Measurements from ENCODE around the gene ARNT2. TPM values are rescaled to one million over a fixed set of nuclear protein-coding genes. Genes with fewer than 3 reads are reported as not detected.

Gene ARNT2
- total RNA-seq, 1 experiment from 2014 or later: not detected

DNA sequence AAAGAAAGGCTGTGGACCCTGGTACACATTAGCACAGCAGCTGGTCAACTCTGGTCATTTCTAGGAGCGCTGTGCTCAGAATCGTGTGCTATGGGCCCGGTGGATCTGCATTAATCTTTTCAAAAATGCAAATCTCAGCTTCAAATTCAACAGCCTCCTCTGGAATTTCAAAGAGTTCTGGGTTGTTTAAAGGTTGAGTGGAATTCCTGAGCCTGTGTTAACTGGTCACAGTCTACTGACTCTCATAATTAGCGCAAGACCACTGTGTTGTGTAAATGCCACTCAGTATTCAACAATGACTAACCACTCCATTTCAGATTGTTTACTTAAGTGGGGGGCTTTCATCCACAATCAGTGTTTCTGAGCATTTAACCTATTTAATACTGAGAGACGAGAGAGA is 2.7 kb upstream of the ARNT2 start:
- H3K4me3 ChIP-seq (ENCODE audit: low read length): no peak overlapping the region
- H3K4me1 ChIP-seq (ENCODE audit: low read length): no peaks in the 10 kb centered on the region
- H3K4me2 ChIP-seq (ENCODE audit: low read depth, low read length, poor library complexity, severe bottlenecking): no peak overlapping the region
- H3K27ac ChIP-seq (ENCODE audit: low read length): no peak overlapping the region
- H3K36me3 ChIP-seq (ENCODE audit: insufficient read depth, low read length): no peaks in the 10 kb centered on the region
- H3K9me2 ChIP-seq (replicated peaks; ENCODE audit: insufficient read depth, low read length): no peaks in the 10 kb centered on the region
- H3K27me3 ChIP-seq (ENCODE audit: low read length): no peaks in the 10 kb centered on the region
- H3K9me3 ChIP-seq (ENCODE audit: low read length): no peaks in the 10 kb centered on the region
- no peak overlapping the region for H3K9ac ChIP-seq (ENCODE audit: low read length)
- H4K20me1 ChIP-seq (ENCODE audit: insufficient read depth, low read depth, low read length): no peaks in the 10 kb centered on the region
- no peaks in the 10 kb centered on the region for H3K79me2 ChIP-seq (ENCODE audit: low read length)
- H2AFZ ChIP-seq (ENCODE audit: low read length): no peak overlapping the region
- no peak for DNase-seq

DNA sequence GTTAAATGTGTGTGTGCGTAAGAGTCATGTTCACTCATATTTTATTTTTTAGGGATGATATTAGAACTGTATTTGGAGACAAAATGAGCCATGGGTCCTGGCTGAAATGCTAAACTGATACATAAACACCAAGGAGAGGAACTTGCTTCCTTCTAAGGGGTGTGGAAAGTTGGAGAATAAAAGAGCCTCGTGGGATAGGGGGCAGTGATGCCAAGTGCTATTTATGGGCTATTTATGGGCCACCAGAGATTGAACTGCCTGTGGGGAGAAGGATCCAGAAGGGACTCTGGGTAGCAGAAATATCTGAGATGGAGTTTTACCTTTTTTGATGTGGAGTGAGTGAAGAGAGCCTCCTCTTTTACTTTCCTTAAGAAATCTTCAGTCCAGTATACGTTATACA is 1.8 kb upstream of the ARNT2 start:
- no peak for DNase-seq
- H2AFZ ChIP-seq (ENCODE audit: low read length): no peak overlapping the region
- no peaks in the 10 kb centered on the region for H3K4me1 ChIP-seq (ENCODE audit: low read length)
- H3K79me2 ChIP-seq (ENCODE audit: low read length): no peaks in the 10 kb centered on the region
- H3K36me3 ChIP-seq (ENCODE audit: insufficient read depth, low read length): no peaks in the 10 kb centered on the region
- H3K4me3 ChIP-seq (ENCODE audit: low read length): no peak overlapping the region
- H3K27ac ChIP-seq (ENCODE audit: low read length): no peak overlapping the region
- no peaks in the 10 kb centered on the region for H4K20me1 ChIP-seq (ENCODE audit: insufficient read depth, low read depth, low read length)
- no peaks in the 10 kb centered on the region for H3K9me3 ChIP-seq (ENCODE audit: low read length)
- no peaks in the 10 kb centered on the region for H3K27me3 ChIP-seq (ENCODE audit: low read length)
- no peak overlapping the region for H3K4me2 ChIP-seq (ENCODE audit: low read depth, low read length, poor library complexity, severe bottlenecking)
- no peaks in the 10 kb centered on the region for H3K9me2 ChIP-seq (replicated peaks; ENCODE audit: insufficient read depth, low read length)
- no peak overlapping the region for H3K9ac ChIP-seq (ENCODE audit: low read length)

DNA sequence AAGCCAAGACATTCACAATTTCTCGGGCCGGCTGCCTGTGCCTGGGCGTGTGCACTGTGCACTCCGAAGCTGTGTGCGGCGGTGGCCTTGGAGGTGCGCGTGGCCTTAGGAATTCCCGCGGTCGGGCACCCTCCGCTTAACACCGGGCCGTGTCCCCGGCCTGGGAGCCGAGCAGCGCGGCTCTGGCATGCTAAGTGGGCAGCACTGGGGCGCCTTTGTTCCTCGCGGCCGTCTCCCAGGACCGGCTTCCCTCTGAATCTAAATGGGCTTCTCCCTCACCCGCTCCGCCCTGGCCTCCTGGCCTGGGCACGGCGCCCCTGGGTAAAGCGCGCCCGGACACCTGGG is 498 bp upstream of the ARNT2 start:
- Histone ChIP-seq H3K9me2 (replicated peaks; ENCODE audit: insufficient read depth, low read length) (no peaks in the 10 kb centered on the region), H3K27ac (ENCODE audit: low read length) (no peak overlapping the region), H3K9ac (ENCODE audit: low read length) (no peak overlapping the region), H3K4me2 (ENCODE audit: low read depth, low read length, poor library complexity, severe bottlenecking) (no peak overlapping the region), H3K79me2 (ENCODE audit: low read length) (no peaks in the 10 kb centered on the region), H2AFZ (ENCODE audit: low read length) (no peak overlapping the region), H3K27me3 (ENCODE audit: low read length) (no peaks in the 10 kb centered on the region), H4K20me1 (ENCODE audit: insufficient read depth, low read depth, low read length) (no peaks in the 10 kb centered on the region), H3K36me3 (ENCODE audit: insufficient read depth, low read length) (no peaks in the 10 kb centered on the region), H3K9me3 (ENCODE audit: low read length) (no peaks in the 10 kb centered on the region), H3K4me3 (ENCODE audit: low read length) (no peak overlapping the region), H3K4me1 (ENCODE audit: low read length) (no peaks in the 10 kb centered on the region)
- DNase-seq: no peak

DNA sequence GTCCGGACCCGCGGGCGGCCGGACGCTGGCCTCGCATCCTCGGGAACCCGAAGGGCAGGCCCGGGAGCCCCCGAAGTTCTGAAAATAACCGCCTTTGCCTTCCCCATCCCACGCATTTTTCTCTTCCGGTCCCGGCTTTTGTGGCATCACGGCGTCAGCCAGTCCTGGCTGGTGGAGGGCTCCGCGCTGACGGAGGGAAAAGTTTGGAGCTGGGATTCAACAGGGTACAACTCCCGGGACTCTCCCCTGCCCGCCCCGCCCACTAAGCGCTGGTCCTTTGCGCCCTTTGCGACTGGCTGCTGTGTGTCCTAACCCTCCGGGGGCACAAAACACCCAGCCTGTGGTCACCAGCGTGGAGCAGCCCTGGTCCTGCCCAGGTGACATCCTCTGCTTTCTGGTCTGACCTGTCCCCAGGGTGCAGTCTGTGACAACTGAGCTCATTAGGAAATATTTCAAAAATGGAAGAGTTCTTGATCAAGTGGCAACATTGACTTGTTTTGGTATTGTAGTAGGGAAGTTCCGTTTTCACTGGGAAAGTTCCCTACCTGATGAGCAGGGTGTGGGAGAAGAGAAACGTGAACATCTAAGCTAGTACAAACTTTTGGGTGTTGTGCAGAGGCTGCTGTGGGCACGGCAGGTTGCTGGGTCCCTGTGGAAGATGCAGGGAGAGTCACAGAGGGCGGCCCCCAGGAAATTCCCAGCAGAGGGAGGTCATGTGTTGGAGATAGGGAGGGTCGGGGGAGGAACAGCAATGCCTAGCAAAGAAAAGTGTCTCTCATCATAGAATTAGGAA is 775 bp downstream of the ARNT2 start:
- Histone ChIP-seq H3K4me3 (ENCODE audit: low read length) (no peak overlapping the region), H3K4me2 (ENCODE audit: low read depth, low read length, poor library complexity, severe bottlenecking) (no peak overlapping the region), H4K20me1 (ENCODE audit: insufficient read depth, low read depth, low read length) (no peaks in the 10 kb centered on the region), H3K9ac (ENCODE audit: low read length) (no peak overlapping the region), H3K4me1 (ENCODE audit: low read length) (no peaks in the 10 kb centered on the region), H3K27me3 (ENCODE audit: low read length) (no peaks in the 10 kb centered on the region), H3K79me2 (ENCODE audit: low read length) (no peaks in the 10 kb centered on the region), H2AFZ (ENCODE audit: low read length) (no peak overlapping the region), H3K36me3 (ENCODE audit: insufficient read depth, low read length) (no peaks in the 10 kb centered on the region), H3K9me2 (replicated peaks; ENCODE audit: insufficient read depth, low read length) (no peaks in the 10 kb centered on the region), H3K27ac (ENCODE audit: low read length) (no peak overlapping the region), H3K9me3 (ENCODE audit: low read length) (no peaks in the 10 kb centered on the region)
- DNase-seq: no peak

DNA sequence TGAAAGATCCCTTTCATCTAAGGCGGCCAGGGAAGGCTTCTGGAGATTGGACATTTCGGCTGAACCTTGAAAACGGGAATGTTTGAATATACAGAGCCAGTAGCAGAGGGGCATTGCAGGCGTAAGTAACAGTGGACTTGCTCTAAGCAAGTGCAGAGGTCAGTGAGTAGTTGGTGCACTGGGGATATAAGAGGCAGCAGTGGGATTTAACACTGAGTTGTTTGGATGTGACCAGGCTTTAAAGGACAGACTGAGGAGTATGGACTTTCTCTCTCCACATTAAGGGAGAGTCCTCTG is 1.3 kb downstream of the ARNT2 start:
- H3K4me3 ChIP-seq (ENCODE audit: low read length): no peak overlapping the region
- H3K27ac ChIP-seq (ENCODE audit: low read length): no peak overlapping the region
- H3K4me2 ChIP-seq (ENCODE audit: low read depth, low read length, poor library complexity, severe bottlenecking): no peak overlapping the region
- no peaks in the 10 kb centered on the region for H3K79me2 ChIP-seq (ENCODE audit: low read length)
- no peaks in the 10 kb centered on the region for H3K4me1 ChIP-seq (ENCODE audit: low read length)
- H4K20me1 ChIP-seq (ENCODE audit: insufficient read depth, low read depth, low read length): no peaks in the 10 kb centered on the region
- H3K9me3 ChIP-seq (ENCODE audit: low read length): no peaks in the 10 kb centered on the region
- no peak overlapping the region for H3K9ac ChIP-seq (ENCODE audit: low read length)
- no peak for DNase-seq
- no peaks in the 10 kb centered on the region for H3K27me3 ChIP-seq (ENCODE audit: low read length)
- H3K36me3 ChIP-seq (ENCODE audit: insufficient read depth, low read length): no peaks in the 10 kb centered on the region
- no peak overlapping the region for H2AFZ ChIP-seq (ENCODE audit: low read length)
- H3K9me2 ChIP-seq (replicated peaks; ENCODE audit: insufficient read depth, low read length): no peaks in the 10 kb centered on the region

DNA sequence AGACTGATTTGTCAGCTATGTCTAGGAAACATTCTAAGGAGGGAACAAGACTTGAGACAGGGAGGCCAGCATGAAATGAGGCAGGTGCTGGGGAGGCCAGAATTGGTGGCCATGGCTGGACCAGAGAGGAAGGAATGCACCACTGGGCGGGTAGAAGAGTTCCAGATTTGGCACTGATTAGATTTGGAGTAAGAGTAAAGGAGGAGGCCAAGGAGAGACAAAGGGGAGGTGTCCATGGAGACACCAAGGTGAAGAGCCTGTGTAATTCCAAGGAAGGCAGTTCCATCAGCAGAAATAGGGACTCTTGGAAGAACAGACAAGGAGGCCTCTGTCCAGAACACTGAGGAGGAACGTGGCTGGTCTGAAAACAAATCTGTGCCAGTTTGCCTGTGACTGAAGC is 1.8 kb downstream of the ARNT2 start:
- DNase-seq: no peak
- H3K36me3 ChIP-seq (ENCODE audit: insufficient read depth, low read length): no peaks in the 10 kb centered on the region
- H3K27ac ChIP-seq (ENCODE audit: low read length): no peak overlapping the region
- H3K9ac ChIP-seq (ENCODE audit: low read length): no peak overlapping the region
- H4K20me1 ChIP-seq (ENCODE audit: insufficient read depth, low read depth, low read length): no peaks in the 10 kb centered on the region
- no peaks in the 10 kb centered on the region for H3K9me3 ChIP-seq (ENCODE audit: low read length)
- no peak overlapping the region for H2AFZ ChIP-seq (ENCODE audit: low read length)
- H3K4me3 ChIP-seq (ENCODE audit: low read length): no peak overlapping the region
- no peaks in the 10 kb centered on the region for H3K4me1 ChIP-seq (ENCODE audit: low read length)
- no peaks in the 10 kb centered on the region for H3K79me2 ChIP-seq (ENCODE audit: low read length)
- no peaks in the 10 kb centered on the region for H3K27me3 ChIP-seq (ENCODE audit: low read length)
- no peak overlapping the region for H3K4me2 ChIP-seq (ENCODE audit: low read depth, low read length, poor library complexity, severe bottlenecking)
- H3K9me2 ChIP-seq (replicated peaks; ENCODE audit: insufficient read depth, low read length): no peaks in the 10 kb centered on the region

DNA sequence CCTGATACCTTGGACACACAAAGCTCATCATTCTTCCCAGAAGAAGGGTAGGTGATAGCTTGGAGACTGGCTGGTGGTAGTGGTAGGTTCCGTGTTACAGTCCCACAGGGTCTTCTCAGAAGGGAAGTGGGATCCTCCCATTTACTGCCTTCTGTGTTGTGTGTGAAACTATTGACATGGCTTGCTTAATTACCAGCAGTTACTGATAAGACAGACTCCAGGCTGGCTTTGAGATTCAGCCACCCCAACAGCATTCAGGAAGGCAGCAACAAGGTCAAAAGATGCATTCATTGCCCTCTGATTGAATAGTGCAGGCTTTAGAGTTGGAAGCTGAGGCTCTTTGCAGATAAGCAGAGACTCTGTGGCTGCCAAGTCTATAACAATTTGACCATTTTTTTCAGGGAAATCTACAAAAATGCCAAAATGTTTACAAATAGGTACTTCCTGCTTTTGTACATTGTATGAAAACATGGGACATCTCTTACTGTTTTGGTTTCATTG is 7.7 kb downstream of the ARNT2 start:
- Histone ChIP-seq H4K20me1 (ENCODE audit: insufficient read depth, low read depth, low read length) (no peaks in the 10 kb centered on the region), H3K36me3 (ENCODE audit: insufficient read depth, low read length) (no peaks in the 10 kb centered on the region), H3K9me3 (ENCODE audit: low read length) (no peaks in the 10 kb centered on the region), H2AFZ (ENCODE audit: low read length) (no peak overlapping the region), H3K4me1 (ENCODE audit: low read length) (no peaks in the 10 kb centered on the region), H3K4me3 (ENCODE audit: low read length) (no peak overlapping the region), H3K4me2 (ENCODE audit: low read depth, low read length, poor library complexity, severe bottlenecking) (no peak overlapping the region), H3K9me2 (replicated peaks; ENCODE audit: insufficient read depth, low read length) (no peaks in the 10 kb centered on the region), H3K27me3 (ENCODE audit: low read length) (no peaks in the 10 kb centered on the region), H3K9ac (ENCODE audit: low read length) (no peak overlapping the region), H3K79me2 (ENCODE audit: low read length) (no peaks in the 10 kb centered on the region), H3K27ac (ENCODE audit: low read length) (no peak overlapping the region)
- no peak for DNase-seq

DNA sequence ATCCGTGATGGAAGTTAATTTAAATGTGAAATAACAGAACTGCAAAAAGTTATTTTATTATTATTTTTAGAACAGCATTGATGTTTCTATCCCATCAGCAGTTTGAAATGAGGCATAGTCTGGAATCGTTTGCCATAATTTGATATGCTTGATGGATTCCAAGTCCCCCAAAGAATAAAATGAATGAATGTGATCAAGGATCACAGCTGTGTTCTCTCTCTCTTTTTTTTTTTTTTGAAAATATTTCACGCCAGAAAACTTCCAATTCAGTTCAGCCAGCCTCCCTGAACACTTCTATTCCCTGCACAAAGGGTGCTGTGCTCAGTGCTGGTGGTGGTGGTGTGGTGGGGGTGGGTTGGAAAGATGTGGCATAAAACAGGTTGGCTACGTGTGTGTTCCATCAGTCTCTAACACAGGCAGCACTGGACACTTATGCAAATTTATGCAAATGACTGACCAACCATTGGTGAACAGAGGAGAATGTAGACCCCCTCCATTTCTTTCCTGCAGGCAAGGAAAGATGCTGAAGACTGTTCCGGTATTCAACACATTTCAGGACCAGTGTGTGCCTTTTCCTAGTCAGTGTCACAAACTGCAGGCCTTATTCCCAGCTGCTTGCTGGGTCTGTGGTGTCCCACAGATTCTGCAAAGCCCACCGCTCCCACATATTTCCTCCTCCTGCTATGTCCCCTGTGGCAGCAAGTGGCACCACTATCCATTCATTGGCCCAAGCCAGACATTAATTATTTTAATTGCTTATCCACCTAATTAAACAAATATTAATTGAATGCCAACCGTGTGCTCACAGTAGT is 10.6 kb downstream of the ARNT2 start:
- H4K20me1 ChIP-seq (ENCODE audit: insufficient read depth, low read depth, low read length): no peaks in the 10 kb centered on the region
- no peaks in the 10 kb centered on the region for H3K4me1 ChIP-seq (ENCODE audit: low read length)
- H3K4me3 ChIP-seq (ENCODE audit: low read length): no peak overlapping the region
- no peaks in the 10 kb centered on the region for H3K9me3 ChIP-seq (ENCODE audit: low read length)
- H3K79me2 ChIP-seq (ENCODE audit: low read length): no peaks in the 10 kb centered on the region
- H3K9ac ChIP-seq (ENCODE audit: low read length): no peak overlapping the region
- no peak overlapping the region for H3K4me2 ChIP-seq (ENCODE audit: low read depth, low read length, poor library complexity, severe bottlenecking)
- no peaks in the 10 kb centered on the region for H3K27me3 ChIP-seq (ENCODE audit: low read length)
- no peaks in the 10 kb centered on the region for H3K36me3 ChIP-seq (ENCODE audit: insufficient read depth, low read length)
- no peaks in the 10 kb centered on the region for H3K9me2 ChIP-seq (replicated peaks; ENCODE audit: insufficient read depth, low read length)
- no peak overlapping the region for H2AFZ ChIP-seq (ENCODE audit: low read length)
- DNase-seq: no peak
- no peak overlapping the region for H3K27ac ChIP-seq (ENCODE audit: low read length)

Measured in Karpas-422 (cell line).